ES-I3 (cell line): ENCODE measurements around the gene CTNND2.

Source experiments
- H3K36me3 ChIP-seq: 2 replicates; pipeline ENCODE4 v1.6.1; 2013; ENCODE audit warnings: mild to moderate bottlenecking, low read length, control low read depth, moderate library complexity; ENCODE audit not compliant: insufficient read depth
- H3K4me1 ChIP-seq: 2 replicates; pipeline ENCODE4 v1.6.1; 2013; ENCODE audit warnings: mild to moderate bottlenecking, control low read depth, low read length; ENCODE audit not compliant: insufficient read depth
- H3K9ac ChIP-seq: 2 replicates; pipeline ENCODE4 v1.6.1; 2013; ENCODE audit warnings: low read depth, mild to moderate bottlenecking, low read length, moderate library complexity
- H3K9me3 ChIP-seq: 2 replicates; pipeline ENCODE4 v1.6.1; 2013; ENCODE audit warnings: mild to moderate bottlenecking, low read length, moderate library complexity; ENCODE audit not compliant: control insufficient read depth, insufficient read depth

CTNND2 gene

DNA sequence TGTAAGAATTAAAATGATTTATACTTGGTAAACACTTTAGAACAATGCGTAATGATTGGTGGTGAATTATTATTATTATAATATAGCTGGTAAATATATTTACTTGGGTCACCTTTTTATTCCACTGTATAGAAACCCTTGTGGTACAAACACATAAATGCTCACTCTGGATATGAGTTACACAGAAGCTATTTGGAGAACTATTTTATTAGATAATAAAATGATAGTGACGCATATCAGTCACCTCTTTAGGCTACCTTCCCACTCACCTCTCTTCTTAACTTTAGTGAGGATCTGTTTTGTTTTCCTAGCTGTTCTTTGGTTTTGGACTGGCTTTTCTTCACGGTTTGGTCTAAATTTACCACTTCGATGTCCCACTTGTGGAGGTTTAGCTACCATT, 605.4 kb downstream of the CTNND2 start:
- no peaks in the 10 kb centered on the region for H3K9me3 ChIP-seq
- H3K36me3 ChIP-seq, result no peaks in the 10 kb centered on the region
- H3K9ac ChIP-seq, result no peak overlapping the region
- H3K4me1 ChIP-seq, result no peaks in the 10 kb centered on the region

DNA sequence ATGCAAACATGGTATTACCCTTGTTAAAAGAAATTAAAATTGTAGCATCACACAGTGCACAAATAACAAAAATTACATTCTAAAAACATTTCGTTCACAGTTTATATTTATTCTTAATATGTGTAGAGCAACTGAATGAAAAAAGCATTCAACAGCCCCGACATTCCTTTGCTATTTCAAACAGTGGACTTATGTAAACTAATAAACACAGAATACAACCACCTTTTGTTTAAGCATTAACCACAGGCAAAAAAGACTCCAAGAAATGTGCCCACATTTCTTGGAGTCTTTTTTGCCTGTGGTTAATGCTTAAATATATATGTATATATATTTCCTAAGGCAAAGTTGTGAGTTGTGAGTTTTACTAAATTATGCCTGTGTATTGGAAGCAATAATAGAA, 610.7 kb downstream of the CTNND2 start:
- Histone ChIP-seq H3K36me3 (no peaks in the 10 kb centered on the region), H3K9ac (no peak overlapping the region), H3K9me3 (no peaks in the 10 kb centered on the region), H3K4me1 (no peaks in the 10 kb centered on the region)

DNA sequence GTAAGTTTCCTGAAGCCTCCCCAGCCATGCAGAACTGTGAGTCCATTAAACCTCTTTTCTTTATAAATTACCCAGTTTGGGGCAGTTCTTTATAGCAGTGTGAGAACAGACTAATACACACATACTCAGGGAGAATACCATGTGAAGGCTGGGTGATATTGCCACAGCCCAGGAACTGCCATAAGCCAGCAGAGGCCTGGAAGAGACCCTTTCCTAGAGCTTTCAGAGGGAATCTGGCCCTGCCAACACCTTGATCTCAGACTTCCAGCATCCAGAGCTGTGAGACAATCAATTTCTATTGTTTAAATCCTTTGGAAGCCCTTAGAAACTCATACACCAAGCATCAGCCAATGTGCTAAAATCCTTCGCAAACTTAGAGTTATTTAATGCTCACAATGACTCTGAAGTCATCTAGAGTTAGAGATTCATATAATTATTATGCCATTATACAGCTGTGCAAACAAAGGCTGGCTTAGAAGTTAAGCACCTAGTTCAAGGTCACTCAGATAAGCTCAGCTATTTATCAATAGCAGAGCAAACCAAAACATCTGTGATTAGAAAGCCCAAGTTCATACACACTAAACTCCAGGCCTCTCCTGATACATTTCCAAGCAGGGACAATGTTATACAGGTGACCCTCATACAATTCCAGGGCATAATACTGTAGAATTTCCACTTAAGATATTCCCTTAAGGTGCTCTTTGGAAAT, 611.4 kb downstream of the CTNND2 start:
- H3K4me1 ChIP-seq, result no peaks in the 10 kb centered on the region
- no peaks in the 10 kb centered on the region for H3K9me3 ChIP-seq
- no peak overlapping the region for H3K9ac ChIP-seq
- H3K36me3 ChIP-seq, result no peaks in the 10 kb centered on the region

- no peaks in the 10 kb centered on the region for H3K36me3 ChIP-seq
- H3K9ac ChIP-seq, result no peak overlapping the region
- no peaks in the 10 kb centered on the region for H3K9me3 ChIP-seq
- H3K4me1 ChIP-seq, result no peaks in the 10 kb centered on the region
Observed at GRCh38 chr5:11289733-11290132, 614.5 kb downstream of the CTNND2 start.

- Histone ChIP-seq H3K4me1 (no peaks in the 10 kb centered on the region), H3K9ac (no peak overlapping the region), H3K9me3 (no peaks in the 10 kb centered on the region), H3K36me3 (no peaks in the 10 kb centered on the region)
Observed at GRCh38 chr5:11289208-11289607, 615.0 kb downstream of the CTNND2 start.

- no peaks in the 10 kb centered on the region for H3K9me3 ChIP-seq
- H3K36me3 ChIP-seq, result peaks cover 2% of the 10 kb centered on the region; the same call in 1 of the 2 replicates
- H3K4me1 ChIP-seq, result no peaks in the 10 kb centered on the region
- no peak overlapping the region for H3K9ac ChIP-seq
Observed at GRCh38 chr5:11281842-11282241, 622.4 kb downstream of the CTNND2 start.

GRCh38 chr5:11277323-11277722, 626.9 kb downstream of the CTNND2 start:
- H3K9ac ChIP-seq, result no peak overlapping the region
- H3K4me1 ChIP-seq, result no peaks in the 10 kb centered on the region
- H3K36me3 ChIP-seq, result no peaks in the 10 kb centered on the region
- H3K9me3 ChIP-seq, result no peaks in the 10 kb centered on the region

GRCh38 chr5:11273180-11273903, 630.9 kb downstream of the CTNND2 start:
- Histone ChIP-seq H3K4me1 (no peaks in the 10 kb centered on the region), H3K9me3 (no peaks in the 10 kb centered on the region), H3K9ac (no peak overlapping the region), H3K36me3 (no peaks in the 10 kb centered on the region)

- Histone ChIP-seq H3K4me1 (no peaks in the 10 kb centered on the region), H3K36me3 (no peaks in the 10 kb centered on the region), H3K9me3 (no peaks in the 10 kb centered on the region), H3K9ac (no peak overlapping the region)
Observed at GRCh38 chr5:11269515-11269914, 634.7 kb downstream of the CTNND2 start.

DNA sequence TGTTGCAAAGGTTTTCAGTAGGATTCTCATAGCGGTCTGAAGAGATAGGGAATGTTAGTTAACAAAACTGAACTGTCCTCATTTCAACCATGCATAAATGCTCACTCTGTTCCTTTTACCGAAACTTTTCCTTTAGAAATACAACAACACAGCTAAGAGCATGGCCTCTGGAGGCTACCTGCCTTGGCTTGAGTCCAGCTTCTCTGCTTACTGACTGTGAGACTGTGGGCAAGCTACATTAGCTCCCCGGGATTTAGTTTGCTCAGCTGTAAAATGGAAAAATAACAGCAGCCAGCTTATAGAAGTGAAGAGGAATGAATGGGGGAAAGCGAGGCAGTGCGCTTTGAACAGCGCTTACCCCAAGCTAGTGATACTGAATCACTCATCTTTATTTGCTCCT, 635.4 kb downstream of the CTNND2 start:
- Histone ChIP-seq H3K9me3 (no peaks in the 10 kb centered on the region), H3K36me3 (no peaks in the 10 kb centered on the region), H3K9ac (no peak overlapping the region), H3K4me1 (no peaks in the 10 kb centered on the region)

- H3K36me3 ChIP-seq, result no peaks in the 10 kb centered on the region
- H3K9me3 ChIP-seq, result no peaks in the 10 kb centered on the region
- H3K4me1 ChIP-seq, result no peaks in the 10 kb centered on the region
- no peak overlapping the region for H3K9ac ChIP-seq
Observed at GRCh38 chr5:11266331-11266730, 637.9 kb downstream of the CTNND2 start.

- Histone ChIP-seq H3K4me1 (no peaks in the 10 kb centered on the region), H3K9ac (no peak overlapping the region), H3K9me3 (no peaks in the 10 kb centered on the region), H3K36me3 (no peaks in the 10 kb centered on the region)
Observed at GRCh38 chr5:11261241-11261640, 643.0 kb downstream of the CTNND2 start.

DNA sequence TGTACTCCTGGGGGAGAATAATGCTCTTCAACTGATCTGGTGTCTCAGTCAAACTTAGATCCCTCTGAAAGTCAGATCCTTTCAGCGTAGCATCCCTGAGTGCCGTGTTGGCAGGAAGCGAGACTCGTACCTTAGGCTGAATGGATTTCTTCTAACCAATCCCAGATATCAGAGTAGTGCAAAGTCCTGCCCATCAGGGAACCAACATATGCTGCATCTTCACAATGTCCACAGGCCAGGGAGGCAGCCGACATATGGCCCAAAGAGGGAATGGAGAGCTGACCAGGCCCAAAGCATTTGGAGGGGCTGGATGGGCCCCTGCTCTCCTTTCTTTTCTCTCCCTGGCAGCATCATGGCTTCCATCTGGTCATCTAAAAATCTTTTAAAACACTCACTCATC, 646.2 kb downstream of the CTNND2 start:
- no peaks in the 10 kb centered on the region for H3K36me3 ChIP-seq
- H3K9ac ChIP-seq, result no peak overlapping the region
- H3K9me3 ChIP-seq, result no peaks in the 10 kb centered on the region
- no peaks in the 10 kb centered on the region for H3K4me1 ChIP-seq

- peaks cover 8% of the 10 kb centered on the region for H3K4me1 ChIP-seq
- H3K9me3 ChIP-seq, result no peaks in the 10 kb centered on the region
- no peak overlapping the region for H3K9ac ChIP-seq
- H3K36me3 ChIP-seq, result no peaks in the 10 kb centered on the region
Observed at GRCh38 chr5:11252523-11252922, 651.7 kb downstream of the CTNND2 start.

DNA sequence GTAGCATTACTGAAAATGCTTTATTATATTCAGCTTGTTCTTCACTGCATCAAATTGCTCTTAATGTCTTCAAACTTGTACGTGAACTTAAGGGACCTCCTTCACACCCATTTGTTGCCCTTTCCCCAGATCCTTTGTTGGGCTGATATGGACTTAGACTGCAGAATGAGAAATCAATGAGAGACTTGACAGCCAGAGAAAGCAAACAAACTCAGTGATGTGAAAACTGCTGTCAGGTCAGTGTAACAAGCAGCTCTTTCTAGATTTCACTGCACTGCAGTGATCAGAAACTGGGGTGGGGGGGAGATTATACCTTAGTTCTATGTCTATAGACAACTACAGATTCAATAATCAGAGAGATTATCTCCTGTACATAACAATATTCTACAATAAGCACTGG, 652.2 kb downstream of the CTNND2 start:
- Histone ChIP-seq H3K9ac (no peak overlapping the region), H3K4me1 (peaks cover 8% of the 10 kb centered on the region), H3K9me3 (no peaks in the 10 kb centered on the region), H3K36me3 (no peaks in the 10 kb centered on the region)
